PC-3 (cell line): Measurements from ENCODE around the gene CALCOCO2. TPM values are rescaled to one million over a fixed set of nuclear protein-coding genes. Genes with fewer than 3 reads are reported as not detected.
A peak's percentile ranks its signal among the peaks of the same experiment; 100 is the strongest.

Experiments used
- ATAC-seq: fragments of 200-7000 bp; cut with Tn5 transposase; 2 replicates; pipeline ENCODE4 v1.9.1; 2020; ENCODE audit warnings: mild to moderate bottlenecking, moderate library complexity
- BruUV-seq: library from RNA; stranded (reverse); fragments of 400-500 nt; replicated peaks from 2 replicates; lab custom pipeline; 2021; lab: Mats Ljungman, UMichigan
- CTCF ChIA-PET: fragments of 300-600 bp; sonication (Branson Sonifier 250); formaldehyde crosslinking; loops from one replicate; lab custom pipeline; 2022; ENCODE audit warnings: antibody characterized with exemption; lab: Charles Lee
- POLR2A ChIA-PET: fragments of 300-600 bp; sonication (Branson Sonifier 250); formaldehyde crosslinking; loops from one replicate; lab custom pipeline; 2022; ENCODE audit warnings: antibody characterized with exemption; ENCODE audit not compliant: unreplicated experiment; lab: Charles Lee
- DNase-seq: peaks from one replicate; pipeline ENCODE4 v3.0.0-alpha.2; 2015
- H2AFZ ChIP-seq: fragments of 300-600 bp; sonication (generic); 2 replicates; pipeline ENCODE4 v1.6.0; 2016; ENCODE audit warnings: antibody characterized with exemption, low read length
- H3F3A ChIP-seq: fragments of 300-600 bp; sonication (generic); one replicate; pipeline ENCODE4 v1.6.0; 2017; ENCODE audit warnings: antibody characterized with exemption, low read length, control low read depth, mild to moderate bottlenecking; ENCODE audit not compliant: unreplicated experiment
- H3K27ac ChIP-seq: fragments of 300-600 bp; sonication (generic); 2 replicates; pipeline ENCODE4 v1.5.1; 2016; ENCODE audit warnings: mild to moderate bottlenecking, low read length
- H3K27me3 ChIP-seq: fragments of 300-600 bp; sonication (generic); 2 replicates; pipeline ENCODE4 v1.6.1; 2016; ENCODE audit warnings: low read length, mixed read lengths
- H3K36me3 ChIP-seq: fragments of 300-600 bp; sonication (generic); 2 replicates; pipeline ENCODE4 v1.6.1; 2016; ENCODE audit warnings: low read depth, mixed run types, low read length, mixed read lengths
- H3K4me1 ChIP-seq: fragments of 300-600 bp; sonication (generic); 2 replicates; pipeline ENCODE4 v1.5.1; 2016; ENCODE audit warnings: low read length; ENCODE audit not compliant: insufficient read depth
- H3K4me2 ChIP-seq: fragments of 300-600 bp; sonication (generic); 2 replicates; pipeline ENCODE4 v1.6.0; 2016; ENCODE audit warnings: low read length
- H3K4me3 ChIP-seq: fragments of 300-600 bp; sonication (generic); 2 replicates; pipeline ENCODE4 v1.5.1; 2016; ENCODE audit warnings: mild to moderate bottlenecking, low read length, mixed read lengths
- H3K79me2 ChIP-seq: fragments of 300-600 bp; sonication (generic); 2 replicates; pipeline ENCODE4 v1.6.1; 2017; ENCODE audit warnings: low read length, mixed read lengths
- H3K9ac ChIP-seq: fragments of 300-600 bp; sonication (generic); 2 replicates; pipeline ENCODE4 v1.6.0; 2016; ENCODE audit warnings: mild to moderate bottlenecking, low read length
- H3K9me2 ChIP-seq: fragments of 300-600 bp; sonication (generic); replicated peaks from 2 replicates; pipeline ENCODE4 v1.6.1; 2016; ENCODE audit warnings: mixed run types, low read length, mixed read lengths
- H3K9me3 ChIP-seq: fragments of 300-600 bp; sonication (generic); 2 replicates; pipeline ENCODE4 v1.6.1; 2016; ENCODE audit warnings: low read length, mixed read lengths
- H4K20me1 ChIP-seq: fragments of 300-600 bp; sonication (generic); 2 replicates; pipeline ENCODE4 v1.6.1; 2016; ENCODE audit warnings: low read length, mixed read lengths
- EZH2 ChIP-seq: fragments of 300-600 bp; sonication (generic); IDR thresholded peaks from one replicate; pipeline ENCODE4 v1.6.1; 2017; ENCODE audit warnings: antibody characterized with exemption, mild to moderate bottlenecking, low read length; ENCODE audit not compliant: unreplicated experiment
- EZH2phosphoT487 ChIP-seq: fragments of 300-600 bp; sonication (generic); IDR thresholded peaks from 2 replicates; pipeline ENCODE4 v1.6.1; 2018; ENCODE audit warnings: mild to moderate bottlenecking, antibody characterized with exemption, low read length, borderline replicate concordance
- intact Hi-C: fragments of 100-400 bp; cut with micrococcal nuclease; formaldehyde crosslinking; loops from 2 replicates; pipeline ENCODE4 v1.9.0; 2023
- total RNA-seq: library from RNA; depleted of rRNA; stranded (reverse); fragments of >200 nt; gene quantifications from 2 replicates; pipeline ENCODE4 v1.2.3, GENCODE V29; 2014
- TF ChIP-seq, protein P1 (sequence below): fragments of 300-600 bp; sonication (generic); conservative IDR thresholded peaks from 2 replicates; pipeline ENCODE4 v1.5.1; 2017; ENCODE audit warnings: antibody characterized with exemption, low read depth, mild to moderate bottlenecking, low read length

Gene CALCOCO2
- total RNA-seq, 1 experiment from 2014 or later = 47.2 TPM

DNA sequence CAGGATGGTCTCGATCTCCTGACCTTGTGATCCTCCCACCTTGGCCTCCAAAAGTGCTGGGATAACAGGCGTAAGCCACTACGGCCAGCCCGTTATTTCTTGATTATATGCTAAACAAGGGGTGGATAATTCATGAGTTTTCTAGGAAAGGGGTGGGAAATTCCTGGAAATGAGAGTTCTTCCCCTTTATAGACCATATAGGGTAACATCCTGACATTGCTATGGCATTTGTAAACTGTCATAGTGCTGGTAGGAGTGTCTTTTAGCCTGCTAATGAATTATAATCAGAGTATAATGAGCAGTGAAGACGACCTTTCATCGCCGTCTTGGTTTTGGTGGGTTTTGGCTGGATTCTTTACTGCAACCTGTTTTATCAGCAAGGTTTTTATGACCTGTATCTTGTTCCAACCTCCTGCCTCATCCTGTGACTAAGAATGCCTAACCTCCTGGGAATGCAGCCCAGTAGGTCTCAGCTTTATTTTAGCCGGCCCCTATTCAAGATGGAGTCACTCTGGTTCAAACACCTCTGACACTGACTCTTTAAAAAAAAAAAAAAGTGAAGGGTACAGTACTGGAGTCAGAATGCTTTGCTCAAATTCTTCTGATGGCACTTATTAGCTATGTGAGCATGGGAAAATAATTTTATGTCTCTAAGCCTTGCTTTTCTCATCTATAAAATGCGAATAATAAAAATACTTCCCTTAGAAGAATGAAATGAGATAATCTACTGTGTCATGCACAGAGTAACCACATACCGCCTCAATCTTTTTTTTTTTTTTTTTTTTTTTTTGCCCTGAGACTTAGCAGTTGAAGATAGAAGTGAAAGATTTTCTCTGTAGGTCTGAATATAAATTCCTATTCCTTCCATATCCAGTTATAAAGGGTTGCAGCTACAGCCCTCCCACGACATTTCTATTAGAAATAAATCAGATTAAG, 5.1 kb upstream of the CALCOCO2 start:
- H3K36me3 ChIP-seq = no peaks in the 10 kb centered on the region
- H4K20me1 ChIP-seq = no peaks in the 10 kb centered on the region
- CTCF ChIA-PET = interaction anchor here (0.5 to 0.7 kb wide), 4 partner anchors 9 to 59 kb away, joined by 4 to 9 read pairs (median 5); no protein-coding TSS in a partner anchor
- intact Hi-C loops = no loop called here
- no peaks in the 10 kb centered on the region for H3K9me3 ChIP-seq
- peaks cover 5% of the 10 kb centered on the region for H3F3A ChIP-seq
- TF ChIP-seq EZH2 (no peak), EZH2phosphoT487 (no peak)
- TF ChIP-seq, protein P1, sequence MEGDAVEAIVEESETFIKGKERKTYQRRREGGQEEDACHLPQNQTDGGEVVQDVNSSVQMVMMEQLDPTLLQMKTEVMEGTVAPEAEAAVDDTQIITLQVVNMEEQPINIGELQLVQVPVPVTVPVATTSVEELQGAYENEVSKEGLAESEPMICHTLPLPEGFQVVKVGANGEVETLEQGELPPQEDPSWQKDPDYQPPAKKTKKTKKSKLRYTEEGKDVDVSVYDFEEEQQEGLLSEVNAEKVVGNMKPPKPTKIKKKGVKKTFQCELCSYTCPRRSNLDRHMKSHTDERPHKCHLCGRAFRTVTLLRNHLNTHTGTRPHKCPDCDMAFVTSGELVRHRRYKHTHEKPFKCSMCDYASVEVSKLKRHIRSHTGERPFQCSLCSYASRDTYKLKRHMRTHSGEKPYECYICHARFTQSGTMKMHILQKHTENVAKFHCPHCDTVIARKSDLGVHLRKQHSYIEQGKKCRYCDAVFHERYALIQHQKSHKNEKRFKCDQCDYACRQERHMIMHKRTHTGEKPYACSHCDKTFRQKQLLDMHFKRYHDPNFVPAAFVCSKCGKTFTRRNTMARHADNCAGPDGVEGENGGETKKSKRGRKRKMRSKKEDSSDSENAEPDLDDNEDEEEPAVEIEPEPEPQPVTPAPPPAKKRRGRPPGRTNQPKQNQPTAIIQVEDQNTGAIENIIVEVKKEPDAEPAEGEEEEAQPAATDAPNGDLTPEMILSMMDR = no peak
- H2AFZ ChIP-seq = no peak overlapping the region
- ATAC-seq (peak; percentile 74), DNase-seq (peak; percentile 96)
- H3K27ac ChIP-seq = peak overlapping the region; percentile 65
- peak overlapping the region; percentile 59 for H3K4me2 ChIP-seq
- H3K4me1 ChIP-seq = peaks cover 25% of the 10 kb centered on the region
- no peak overlapping the region for H3K4me3 ChIP-seq
- no peaks in the 10 kb centered on the region for H3K9me2 ChIP-seq
- no TSS peak for BruUV-seq
- no peaks in the 10 kb centered on the region for H3K27me3 ChIP-seq
- no peaks in the 10 kb centered on the region for H3K79me2 ChIP-seq
- POLR2A ChIA-PET = interaction anchor here (0.6 to 0.7 kb wide), 3 partner anchors 18 to 561 kb away, joined by 4 to 16 read pairs (median 5); partner anchors contain the start of gene ATP5MC1
- H3K9ac ChIP-seq = no peak overlapping the region

DNA sequence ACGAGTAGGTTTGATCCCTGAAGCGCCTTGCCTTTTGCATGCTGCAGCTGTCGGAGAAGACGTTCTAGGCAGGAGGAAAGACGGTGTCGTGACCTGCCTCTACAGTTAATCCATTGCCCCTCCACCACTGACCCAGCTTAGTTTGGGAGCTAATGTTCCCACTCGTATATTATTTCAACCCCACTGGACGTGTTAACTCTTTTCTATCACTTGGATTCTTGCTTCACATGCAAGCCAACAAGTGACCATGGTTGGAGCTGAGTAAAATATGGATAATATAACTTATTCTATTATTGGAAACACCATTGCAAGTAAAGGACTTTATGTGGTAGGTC, 681 bp downstream of the CALCOCO2 start:
- H3K27me3 ChIP-seq = no peaks in the 10 kb centered on the region
- no peak for TF ChIP-seq EZH2phosphoT487
- TF ChIP-seq, protein P1 = no peak
- no peak for TF ChIP-seq EZH2
- H3F3A ChIP-seq = no peaks in the 10 kb centered on the region
- H3K9me2 ChIP-seq = no peaks in the 10 kb centered on the region
- peak overlapping the region; percentile 83 for H2AFZ ChIP-seq
- ChIA-PET CTCF (interaction anchor here (0.7 to 0.8 kb wide), 2 partner anchors 53 to 153 kb away, joined by 3 to 4 read pairs; no protein-coding TSS in a partner anchor), POLR2A (no interaction called here)
- no peaks in the 10 kb centered on the region for H3K9me3 ChIP-seq
- no TSS peak for BruUV-seq
- H3K4me2 ChIP-seq = peak overlapping the region; percentile 95
- peak overlapping the region; percentile 82 for H3K9ac ChIP-seq
- no peaks in the 10 kb centered on the region for H4K20me1 ChIP-seq
- H3K79me2 ChIP-seq = peaks cover 54% of the 10 kb centered on the region
- peak overlapping the region; percentile 83 for H3K4me3 ChIP-seq
- peaks cover 32% of the 10 kb centered on the region for H3K4me1 ChIP-seq
- intact Hi-C loops = no loop called here
- H3K36me3 ChIP-seq = no peaks in the 10 kb centered on the region; the same call in 1 of the 2 replicates
- ATAC-seq (no peak), DNase-seq (no peak)
- no peak overlapping the region for H3K27ac ChIP-seq

DNA sequence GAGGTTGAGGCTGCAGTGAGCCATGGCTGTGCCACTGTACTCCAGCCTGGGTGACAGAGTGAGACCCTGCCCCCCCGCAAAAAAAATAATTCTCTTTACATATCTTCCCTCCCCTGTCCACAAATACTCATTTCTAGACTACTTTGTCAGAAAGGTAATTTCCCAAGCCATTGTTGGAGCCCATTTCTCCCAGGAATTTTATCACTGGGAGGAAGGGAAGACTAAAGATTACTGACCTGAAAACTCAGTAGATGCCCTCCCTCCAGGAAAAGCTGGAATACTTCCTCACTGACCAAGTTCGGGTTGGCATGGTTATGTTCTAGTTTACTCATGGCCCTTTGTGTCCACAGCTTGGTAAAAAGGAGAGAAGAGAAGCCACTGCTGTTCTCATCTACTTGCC, 4.1 kb downstream of the CALCOCO2 start:
- ChIA-PET POLR2A (interaction anchor here (0.6 kb wide), 1 partner anchor 668 kb away, joined by 3 read pairs; no protein-coding TSS in a partner anchor), CTCF (interaction anchor here (0.7 kb wide), 1 partner anchor 18 kb away, joined by 3 read pairs; the partner anchor contains the start of gene TTLL6)
- H2AFZ ChIP-seq = no peak overlapping the region
- no peak overlapping the region for H3K4me2 ChIP-seq
- no peaks in the 10 kb centered on the region for H3K9me2 ChIP-seq
- H3K9me3 ChIP-seq = no peaks in the 10 kb centered on the region
- no peaks in the 10 kb centered on the region; the same call in 1 of the 2 replicates for H3K36me3 ChIP-seq
- H3F3A ChIP-seq = no peaks in the 10 kb centered on the region
- no TSS peak for BruUV-seq
- no peaks in the 10 kb centered on the region for H3K27me3 ChIP-seq
- no peak for DNase-seq
- no peak overlapping the region for H3K9ac ChIP-seq
- no peak for TF ChIP-seq EZH2phosphoT487
- no peak for TF ChIP-seq EZH2
- TF ChIP-seq, protein P1 = no peak
- no peak overlapping the region for H3K4me3 ChIP-seq
- no peak overlapping the region for H3K27ac ChIP-seq
- no peak for ATAC-seq
- H4K20me1 ChIP-seq = no peaks in the 10 kb centered on the region
- intact Hi-C loops = no loop called here
- H3K79me2 ChIP-seq = peaks cover 71% of the 10 kb centered on the region
- peaks cover 20% of the 10 kb centered on the region for H3K4me1 ChIP-seq
